GM19468 (cell line): ENCODE results near the gene NOTO.

Source experiments
- ATAC-seq: cut with Tn5 transposase; IDR thresholded peaks from one replicate; pipeline ENCODE4 v1.9.1; 2021; ENCODE audit warnings: mild to moderate bottlenecking, moderate library complexity, moderate number of reproducible peaks; ENCODE audit not compliant: unreplicated experiment; ENCODE audit errors: extremely low read depth

NOTO gene

GRCh38 chr2:73233154-73233931 lies 31.0 kb downstream of the NOTO start, which contains the start of gene PRADC1:
PRADC1 (minus strand) TSS chr2:73233239; CDS start chr2:73233160, 79 bp downstream.
- peak; percentile 95 for ATAC-seq

- ATAC-seq, result peak; percentile 22
Observed at GRCh38 chr2:73233932-73234832, 31.8 kb downstream of the NOTO start, which contains the start of gene CCT7. CCT7 (plus strand) TSS chr2:73234308; CDS start chr2:73234379, 71 bp downstream.

DNA sequence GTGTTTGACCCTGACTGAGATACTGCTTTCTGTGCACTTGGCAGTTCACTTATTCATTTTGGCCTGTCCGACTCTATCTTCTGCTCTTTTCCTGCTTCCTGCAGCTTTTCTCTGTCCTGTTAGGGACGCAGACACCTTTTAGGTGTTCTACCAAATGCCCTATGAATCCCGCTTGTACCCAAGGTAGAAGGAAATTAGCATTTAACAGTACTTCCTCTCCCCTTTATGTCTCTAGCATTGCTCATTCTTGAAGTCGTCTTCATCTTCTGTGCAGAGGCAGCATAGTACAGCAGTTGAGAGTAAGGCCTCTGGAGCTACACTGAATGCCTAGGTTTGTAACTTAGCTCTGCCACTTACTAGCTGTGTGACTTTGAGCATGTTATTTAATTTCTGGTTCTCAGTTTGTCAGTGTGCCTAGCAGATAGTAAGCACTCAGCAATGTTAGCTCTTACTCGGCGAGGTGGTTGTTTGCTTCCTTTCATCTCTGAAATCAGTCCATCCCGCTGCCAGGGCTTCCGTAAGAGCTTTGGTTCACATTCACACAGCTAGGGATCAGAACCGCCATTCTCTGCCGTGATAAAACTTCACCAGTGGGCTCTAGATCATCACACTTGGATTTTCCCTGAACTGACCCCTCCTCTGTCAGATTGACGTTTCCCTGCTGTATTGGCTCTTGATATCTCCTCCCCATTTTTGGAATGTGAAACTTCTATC lies 33.1 kb downstream of the NOTO start:
- ATAC-seq, result no peak

DNA sequence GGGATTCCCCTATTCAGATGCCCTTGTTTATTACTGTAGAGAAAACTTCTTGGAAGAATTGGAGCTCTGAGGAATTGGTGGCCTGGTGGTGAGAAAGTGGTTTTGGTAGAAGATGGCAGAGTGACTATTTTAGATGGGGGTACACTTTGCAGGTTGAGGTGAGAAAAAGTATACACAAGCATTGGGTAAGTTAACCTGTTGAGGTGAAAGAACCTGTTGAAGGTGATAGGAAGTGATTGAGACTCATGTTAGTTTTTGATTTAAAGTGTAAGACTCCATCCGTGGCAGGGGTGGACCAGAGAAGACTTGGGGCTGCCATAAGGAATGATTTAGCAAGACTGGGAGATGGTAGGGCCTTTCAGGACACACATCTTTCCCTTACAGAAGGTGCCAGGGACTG lies 34.8 kb downstream of the NOTO start:
- no peak for ATAC-seq

DNA sequence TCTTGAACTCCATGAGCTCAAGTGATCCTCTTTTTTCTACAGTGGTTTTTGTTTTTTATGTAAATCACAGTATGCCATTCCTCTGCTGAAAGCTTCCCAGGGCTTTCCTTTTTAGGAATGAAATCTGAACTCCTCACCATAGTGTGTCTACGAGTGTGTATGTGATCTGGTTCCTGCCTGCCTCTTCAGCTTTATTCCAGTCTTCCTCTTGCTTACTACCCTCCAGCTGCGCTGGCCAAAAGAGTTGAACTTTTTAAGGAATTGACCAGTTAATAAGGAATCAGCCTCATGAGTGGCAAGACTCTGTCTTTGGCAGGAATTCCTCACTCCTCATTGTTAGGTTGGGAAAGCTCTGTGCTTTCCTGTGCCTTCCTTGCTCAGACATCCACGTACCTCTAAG lies 35.8 kb downstream of the NOTO start:
- no peak for ATAC-seq

DNA sequence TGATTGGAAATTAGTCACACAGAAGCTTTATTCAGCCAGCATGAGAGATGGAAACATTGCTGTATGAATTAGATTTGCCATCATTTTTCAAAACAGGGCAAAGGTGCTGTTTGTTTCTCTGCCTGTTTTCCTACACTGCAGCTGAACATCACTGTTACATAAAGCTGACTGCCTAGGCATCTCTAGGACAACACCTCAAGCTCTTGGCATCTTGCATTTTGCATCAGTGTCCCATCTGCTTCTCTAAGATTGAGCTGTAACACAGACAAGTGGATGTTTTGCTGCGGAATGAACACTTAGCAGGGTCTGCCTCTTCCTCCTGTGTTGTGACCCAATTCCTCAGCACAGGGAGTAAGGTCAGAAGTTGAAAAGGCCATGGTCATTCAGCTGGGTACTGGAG lies 36.6 kb downstream of the NOTO start:
- no peak for ATAC-seq

DNA sequence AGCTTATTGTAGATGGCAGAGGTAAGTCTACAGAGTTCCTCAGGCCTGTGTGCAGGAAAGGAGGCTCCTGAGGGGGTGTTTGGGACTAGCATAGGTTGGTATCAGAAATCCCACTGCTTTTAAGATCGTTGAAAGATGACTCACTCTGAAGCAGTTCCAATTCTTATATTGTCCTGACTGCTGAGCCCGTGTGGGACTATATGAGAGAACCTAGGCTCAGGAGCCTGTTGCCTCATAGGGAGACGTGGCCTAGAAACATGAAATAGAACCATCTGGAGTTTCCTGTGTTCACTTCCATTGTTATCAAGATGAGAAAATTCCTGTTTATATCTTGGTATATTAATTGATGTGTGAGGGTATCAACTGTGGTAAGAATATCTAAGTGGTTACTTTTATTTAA lies 37.4 kb downstream of the NOTO start:
- ATAC-seq, result no peak

DNA sequence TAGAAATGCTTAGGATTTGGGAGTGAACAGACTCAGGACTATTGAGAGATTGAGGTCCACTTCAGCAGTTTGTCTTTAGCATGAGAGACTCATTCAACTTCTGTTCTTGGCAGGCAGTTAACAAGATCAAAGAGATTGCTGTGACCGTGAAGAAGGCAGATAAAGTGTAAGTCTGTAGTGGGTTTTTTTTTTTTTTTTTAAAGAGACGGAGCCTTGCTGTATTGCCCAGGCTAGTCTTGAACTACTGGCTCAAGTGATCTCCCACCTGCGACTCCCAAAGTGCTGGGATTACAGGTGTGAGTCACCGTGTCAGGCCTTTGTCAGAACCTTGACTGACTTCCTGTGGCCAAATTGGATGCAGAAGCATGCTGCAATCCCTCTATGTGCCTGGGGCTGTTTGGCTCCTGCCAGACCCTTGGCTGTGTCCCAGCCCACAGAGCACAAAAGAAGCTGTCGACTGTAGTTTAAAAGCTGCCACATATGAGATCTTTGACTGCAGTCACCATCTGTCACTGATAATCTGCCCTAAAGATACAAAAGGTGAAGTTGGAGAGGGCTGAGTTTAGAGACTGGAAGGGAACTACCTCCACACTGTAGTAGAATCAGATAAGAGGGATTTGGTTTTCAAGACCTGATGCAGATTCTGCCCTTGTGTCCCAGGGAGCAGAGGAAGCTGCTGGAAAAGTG lies 41.7 kb downstream of the NOTO start:
- ATAC-seq, result no peak

DNA sequence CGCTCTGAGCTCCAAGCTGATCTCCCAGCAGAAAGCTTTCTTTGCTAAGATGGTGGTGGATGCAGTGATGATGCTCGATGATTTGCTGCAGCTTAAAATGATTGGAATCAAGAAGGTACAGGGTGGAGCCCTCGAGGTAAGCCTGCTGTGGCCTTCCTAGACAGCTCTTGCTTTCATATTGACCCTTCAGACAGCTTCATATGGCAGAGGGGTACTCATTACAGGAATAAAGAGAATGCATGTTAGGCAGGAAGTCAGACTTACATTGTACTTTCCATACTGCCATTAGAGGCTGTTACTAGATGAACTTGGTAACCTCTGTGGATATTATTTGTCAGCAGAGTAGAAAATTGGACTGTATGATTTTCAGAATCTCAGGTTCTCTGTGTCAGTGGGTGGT lies 42.2 kb downstream of the NOTO start:
- ATAC-seq, result no peak

DNA sequence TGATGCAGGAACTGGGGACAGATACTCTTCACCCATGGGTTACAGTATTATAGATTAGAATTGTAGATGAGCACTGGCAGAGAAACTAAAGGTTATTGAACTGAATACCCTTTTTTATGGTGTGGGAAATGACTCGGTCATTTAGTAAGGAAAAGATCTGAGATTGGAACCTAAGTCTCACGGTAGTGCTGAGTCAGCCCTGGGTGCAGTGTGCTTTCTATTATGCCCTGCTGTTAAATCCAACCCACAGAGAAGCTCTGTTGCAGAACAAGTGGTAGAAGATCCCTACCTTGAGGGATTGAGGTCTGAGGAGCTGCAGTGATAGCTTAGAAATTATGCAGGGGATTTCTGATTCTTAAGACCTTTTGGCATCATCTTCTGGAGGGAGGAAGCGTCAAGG lies 44.5 kb downstream of the NOTO start:
- no peak for ATAC-seq

DNA sequence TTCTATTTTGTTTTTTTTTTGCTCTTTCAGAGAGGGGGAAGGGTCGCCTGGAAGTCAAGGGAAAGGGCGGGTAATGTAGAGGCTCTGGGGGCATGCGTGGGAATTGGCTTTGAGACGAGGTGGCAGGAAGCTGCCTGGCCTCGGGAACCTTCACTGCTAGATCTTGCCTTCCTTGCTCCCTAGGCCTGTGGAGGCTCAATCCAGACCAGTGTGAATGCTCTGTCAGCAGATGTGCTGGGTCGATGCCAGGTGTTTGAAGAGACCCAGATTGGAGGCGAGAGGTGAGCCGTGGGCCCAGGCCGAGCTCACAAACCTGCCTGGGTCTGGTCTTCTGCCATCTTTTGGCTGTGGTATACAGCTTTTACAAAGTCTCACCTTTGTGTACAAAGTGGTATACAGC lies 47.3 kb downstream of the NOTO start:
- no peak for ATAC-seq

DNA sequence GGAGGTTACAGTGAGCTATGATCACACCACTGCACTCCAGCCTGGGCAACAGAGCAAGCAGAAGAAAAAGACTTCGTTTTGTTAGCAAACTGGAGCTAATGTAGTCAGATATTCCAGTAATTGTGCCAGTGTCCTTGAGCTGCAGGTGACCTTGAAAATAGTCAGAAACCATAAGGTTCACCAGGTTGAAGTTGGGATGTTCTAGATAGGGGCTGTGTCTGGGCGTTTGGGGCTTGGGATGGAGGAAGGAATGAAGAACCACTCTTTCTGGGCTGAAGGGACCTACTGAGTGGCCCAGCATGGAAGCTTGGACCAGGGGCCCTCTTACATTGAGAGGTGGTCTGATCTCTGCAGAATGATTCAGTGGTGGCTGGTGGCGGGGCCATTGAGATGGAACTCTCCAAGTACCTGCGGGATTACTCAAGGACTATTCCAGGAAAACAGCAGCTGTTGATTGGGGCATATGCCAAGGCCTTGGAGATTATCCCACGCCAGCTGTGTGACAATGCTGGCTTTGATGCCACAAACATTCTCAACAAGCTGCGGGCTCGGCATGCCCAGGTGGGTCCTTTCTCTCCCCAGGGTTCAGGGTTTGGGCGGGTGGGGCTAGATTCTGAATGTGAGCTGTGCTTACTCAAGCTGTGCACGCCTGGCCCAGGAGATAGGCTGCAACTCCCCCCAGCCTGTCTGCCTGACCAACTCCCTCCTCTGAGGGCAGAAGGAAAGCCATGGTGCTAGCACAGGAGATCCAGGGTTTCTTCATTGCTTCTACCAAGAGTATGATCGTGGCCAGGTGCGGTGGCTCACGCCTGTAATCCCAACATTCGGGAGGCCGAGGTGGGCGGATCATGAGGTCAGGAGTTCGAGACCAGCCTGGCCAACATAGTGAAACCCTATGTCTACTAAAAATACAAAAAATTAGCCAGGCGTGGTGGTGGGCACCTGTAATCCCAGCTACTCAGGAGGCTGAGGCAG lies 48.8 kb downstream of the NOTO start:
- ATAC-seq, result no peak

- no peak for ATAC-seq
Observed at GRCh38 chr2:73252238-73253027, 50.1 kb downstream of the NOTO start.

DNA sequence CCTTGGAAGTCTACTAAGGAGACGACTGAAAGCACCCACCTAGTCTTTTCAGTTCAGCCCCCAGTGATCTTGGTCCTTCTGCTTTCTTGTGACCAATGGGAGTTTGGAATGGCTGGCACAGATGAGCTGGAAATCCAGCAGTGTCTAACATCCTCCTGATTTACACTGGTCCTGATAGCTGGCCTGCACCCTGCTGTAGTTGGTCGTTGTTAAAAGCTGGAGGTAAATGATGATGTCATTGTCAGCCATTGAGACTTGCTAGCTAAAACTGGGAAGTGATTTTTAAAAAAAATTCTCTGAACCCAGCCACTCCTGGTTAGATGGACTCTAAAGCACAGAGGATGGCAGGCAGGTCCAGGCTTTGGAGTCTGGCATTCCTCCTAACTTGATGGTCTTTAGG lies 51.0 kb downstream of the NOTO start:
- ATAC-seq, result no peak

DNA sequence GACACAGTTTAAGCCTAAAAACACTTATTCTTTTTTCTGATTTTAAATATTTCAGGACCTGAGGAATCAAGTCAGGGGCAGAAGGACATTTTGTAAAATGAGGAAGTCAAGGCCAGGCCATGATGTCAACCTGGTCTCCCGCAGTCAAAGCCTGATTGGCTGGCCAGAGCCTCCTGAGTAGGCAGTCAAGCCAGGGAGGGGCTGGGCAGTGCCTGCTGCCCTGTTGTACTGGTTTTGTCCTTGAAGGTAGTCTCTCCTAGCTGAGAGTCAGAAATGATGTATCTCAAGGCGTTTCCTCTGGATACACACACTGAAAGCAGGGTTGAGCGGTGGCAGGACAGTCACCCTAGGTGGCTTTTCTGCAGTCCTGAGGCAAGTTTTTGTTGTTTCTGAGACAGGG lies 51.5 kb downstream of the NOTO start:
- no peak for ATAC-seq

- no peak for ATAC-seq
Observed at GRCh38 chr2:73254343-73255006, 52.1 kb downstream of the NOTO start.

DNA sequence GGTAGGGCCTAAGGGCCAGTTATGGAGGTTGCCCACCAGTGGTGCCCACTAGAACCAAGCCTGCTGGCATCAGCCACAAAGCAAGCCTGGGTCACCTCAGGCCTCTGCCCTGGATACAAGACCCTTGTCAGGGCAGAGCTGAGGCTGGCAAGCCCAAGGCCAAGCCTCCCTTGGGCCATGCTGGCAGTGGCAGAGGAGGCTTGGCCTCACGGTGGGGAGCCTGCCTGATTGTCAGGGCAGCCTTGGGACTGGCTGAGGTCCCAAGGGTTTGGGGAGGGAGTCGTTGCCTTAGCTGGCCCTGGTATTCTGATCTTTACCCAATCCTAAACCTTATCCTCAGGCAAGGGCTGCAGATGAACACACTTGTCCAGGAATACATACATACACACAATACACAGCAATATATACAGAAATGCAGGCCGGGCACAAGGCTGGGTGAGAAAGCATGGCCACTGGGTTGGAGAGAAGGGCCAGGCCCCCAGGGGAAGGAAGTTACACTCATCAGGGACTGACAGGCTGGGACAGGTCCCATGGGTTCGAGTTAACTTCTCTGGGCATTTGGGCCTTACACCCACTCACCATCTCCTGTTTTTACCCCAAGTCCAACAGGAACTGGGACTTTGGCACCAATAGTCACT lies 52.8 kb downstream of the NOTO start:
- ATAC-seq, result no peak
